GM21360 (cell line): ENCODE data around the gene CDAN1.
"Not testable (repeated sequence)": the region's sequence is repeated elsewhere in the genome, so short reads cannot be mapped to it uniquely, and the experiment has no call there.

ENCODE experiments used
- ATAC-seq: cut with Tn5 transposase; IDR thresholded peaks from one replicate; pipeline ENCODE4 v1.9.1; 2021; ENCODE audit warnings: mild to moderate bottlenecking, moderate library complexity; ENCODE audit not compliant: unreplicated experiment

CDAN1 gene, protein sequence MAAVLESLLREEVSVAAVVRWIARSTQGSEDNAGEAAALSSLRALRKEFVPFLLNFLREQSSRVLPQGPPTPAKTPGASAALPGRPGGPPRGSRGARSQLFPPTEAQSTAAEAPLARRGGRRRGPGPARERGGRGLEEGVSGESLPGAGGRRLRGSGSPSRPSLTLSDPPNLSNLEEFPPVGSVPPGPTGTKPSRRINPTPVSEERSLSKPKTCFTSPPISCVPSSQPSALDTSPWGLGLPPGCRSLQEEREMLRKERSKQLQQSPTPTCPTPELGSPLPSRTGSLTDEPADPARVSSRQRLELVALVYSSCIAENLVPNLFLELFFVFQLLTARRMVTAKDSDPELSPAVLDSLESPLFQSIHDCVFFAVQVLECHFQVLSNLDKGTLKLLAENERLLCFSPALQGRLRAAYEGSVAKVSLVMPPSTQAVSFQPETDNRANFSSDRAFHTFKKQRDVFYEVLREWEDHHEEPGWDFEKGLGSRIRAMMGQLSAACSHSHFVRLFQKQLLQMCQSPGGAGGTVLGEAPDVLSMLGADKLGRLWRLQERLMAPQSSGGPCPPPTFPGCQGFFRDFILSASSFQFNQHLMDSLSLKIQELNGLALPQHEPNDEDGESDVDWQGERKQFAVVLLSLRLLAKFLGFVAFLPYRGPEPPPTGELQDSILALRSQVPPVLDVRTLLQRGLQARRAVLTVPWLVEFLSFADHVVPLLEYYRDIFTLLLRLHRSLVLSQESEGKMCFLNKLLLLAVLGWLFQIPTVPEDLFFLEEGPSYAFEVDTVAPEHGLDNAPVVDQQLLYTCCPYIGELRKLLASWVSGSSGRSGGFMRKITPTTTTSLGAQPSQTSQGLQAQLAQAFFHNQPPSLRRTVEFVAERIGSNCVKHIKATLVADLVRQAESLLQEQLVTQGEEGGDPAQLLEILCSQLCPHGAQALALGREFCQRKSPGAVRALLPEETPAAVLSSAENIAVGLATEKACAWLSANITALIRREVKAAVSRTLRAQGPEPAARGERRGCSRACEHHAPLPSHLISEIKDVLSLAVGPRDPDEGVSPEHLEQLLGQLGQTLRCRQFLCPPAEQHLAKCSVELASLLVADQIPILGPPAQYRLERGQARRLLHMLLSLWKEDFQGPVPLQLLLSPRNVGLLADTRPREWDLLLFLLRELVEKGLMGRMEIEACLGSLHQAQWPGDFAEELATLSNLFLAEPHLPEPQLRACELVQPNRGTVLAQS

DNA sequence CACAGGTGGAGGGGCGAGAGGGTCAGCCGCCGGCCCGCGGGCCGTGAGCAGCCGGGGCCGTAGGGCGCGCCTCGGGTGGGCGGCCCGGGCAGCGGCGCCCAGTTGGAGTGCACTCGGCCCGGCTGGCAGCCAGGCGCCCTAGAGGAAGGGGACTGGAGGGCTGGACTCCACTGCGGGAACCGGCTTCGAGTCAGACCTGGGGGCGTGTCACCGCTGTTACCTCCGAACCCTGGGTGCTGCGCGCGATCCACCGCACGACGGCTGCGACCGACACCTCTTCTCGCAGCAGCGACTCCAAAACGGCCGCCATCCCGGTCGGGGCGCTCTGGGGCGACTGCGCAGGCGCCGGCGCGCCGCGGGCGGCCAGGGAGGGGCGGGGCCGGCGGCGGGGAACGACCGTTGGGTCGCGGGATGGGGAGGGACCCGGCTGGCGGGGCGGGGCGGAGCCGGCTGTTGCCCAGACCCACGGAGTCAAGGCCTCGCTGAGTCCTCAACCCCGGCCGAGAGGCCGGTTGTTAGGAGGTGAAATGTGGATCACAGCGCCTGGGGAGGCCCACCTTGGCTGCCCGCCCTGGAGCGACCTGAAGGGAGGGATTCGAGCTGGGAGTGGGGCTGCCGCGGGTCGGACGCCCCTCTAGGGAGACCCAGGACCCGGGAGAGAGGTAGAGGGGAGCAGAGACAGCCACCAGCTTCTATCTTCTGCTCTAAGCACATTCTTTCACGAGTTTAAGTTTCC, at the start of gene CDAN1:
CDAN1 (minus strand) TSS at position 336 of the 736 bp plus-strand sequence; CDS start at position 310, 26 bp downstream.
- peak; percentile 82 for ATAC-seq

DNA sequence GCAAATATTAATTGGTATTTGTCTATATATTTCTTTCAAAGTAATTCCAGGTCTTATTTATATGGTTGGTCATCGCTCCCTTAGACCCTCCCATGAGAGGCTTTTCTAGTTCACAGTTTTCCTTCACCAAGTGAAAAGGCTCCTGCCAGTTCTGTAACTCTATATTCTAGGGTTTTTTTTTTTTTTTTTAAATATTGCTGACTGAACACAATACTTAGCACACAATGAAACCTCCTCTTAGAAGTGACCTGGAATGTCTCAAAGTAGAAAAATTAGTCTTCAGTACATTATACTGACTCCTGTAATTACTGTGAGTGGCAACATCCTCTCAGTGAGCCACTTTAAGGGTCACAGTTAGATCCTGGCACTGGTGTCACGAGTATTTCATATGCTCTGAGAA, 48.6 kb upstream of the CDAN1 start:
- ATAC-seq, result no peak

DNA sequence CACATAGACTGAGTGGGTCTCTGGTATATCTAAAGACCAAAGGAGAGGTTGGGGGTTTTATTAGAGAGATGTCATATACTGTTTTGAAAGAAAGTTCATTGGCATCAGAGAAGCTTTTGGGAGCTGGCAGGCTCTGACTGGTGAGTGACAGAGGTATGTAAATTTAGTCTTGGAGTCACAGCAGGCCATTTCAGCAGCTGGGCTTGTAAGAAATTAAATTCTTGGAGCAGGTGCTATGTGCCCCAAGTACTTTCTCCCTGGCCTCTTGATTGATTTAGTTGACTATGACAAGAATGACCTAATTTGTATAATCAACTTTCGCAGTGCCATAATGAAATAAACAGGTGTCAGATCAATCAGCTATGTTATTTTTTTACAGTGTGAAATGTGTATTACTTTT, 47.8 kb upstream of the CDAN1 start:
- ATAC-seq, result no peak

DNA sequence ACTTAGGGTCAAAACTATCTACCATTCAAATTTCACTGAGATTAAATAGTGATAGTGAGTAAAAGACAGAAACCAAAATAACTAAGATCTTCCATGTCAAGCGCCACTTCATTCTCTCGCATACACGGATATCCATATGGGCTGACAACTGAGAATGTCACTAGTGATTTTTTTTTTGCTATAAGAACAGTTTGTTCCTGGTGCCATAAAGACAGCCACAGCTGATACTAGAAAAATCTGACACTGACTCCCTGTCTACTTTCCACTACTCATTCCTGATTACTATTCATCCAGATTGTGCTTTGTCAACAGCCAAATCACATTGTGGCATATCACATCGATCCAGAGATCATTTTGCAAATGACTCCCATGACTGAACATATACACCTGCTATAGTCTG, 45.8 kb upstream of the CDAN1 start:
- ATAC-seq, result no peak

DNA sequence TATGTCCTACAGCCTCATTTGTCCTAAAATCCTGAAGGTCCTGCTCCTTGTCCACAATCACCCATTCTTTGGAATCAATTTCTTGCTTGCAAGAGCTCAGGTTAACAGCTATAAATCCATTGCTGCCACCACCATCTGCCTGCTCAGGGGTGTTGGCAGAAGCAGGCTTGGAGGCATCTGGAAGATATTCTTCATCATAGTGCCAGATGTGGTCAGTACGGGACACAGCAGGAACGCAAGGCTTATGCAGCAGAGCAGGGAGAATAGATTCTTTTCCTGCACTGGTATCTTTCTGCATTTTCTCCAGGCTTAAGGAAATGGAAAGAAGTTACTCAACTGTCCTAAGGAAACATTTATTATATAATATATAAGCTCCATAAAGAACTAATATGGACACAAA, 38.5 kb upstream of the CDAN1 start:
- no peak for ATAC-seq

DNA sequence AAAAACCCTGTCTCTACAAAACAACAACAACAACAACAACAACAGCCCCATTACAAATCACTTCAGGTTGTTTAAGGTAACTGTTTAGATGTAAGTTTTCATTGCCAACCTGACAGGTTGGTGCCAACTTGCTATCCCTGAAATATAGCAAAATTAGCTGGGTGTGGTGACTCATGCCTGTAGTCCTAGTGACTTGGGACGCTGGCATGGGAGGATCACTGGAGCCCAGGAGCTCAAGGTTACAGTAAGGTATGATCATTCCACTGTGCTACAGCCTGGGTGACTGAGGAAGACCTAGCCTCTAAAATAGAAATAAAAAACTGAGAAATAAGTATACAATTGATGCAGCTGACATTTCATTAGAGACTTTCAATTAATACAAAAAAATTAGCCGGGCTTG, 36.0 kb upstream of the CDAN1 start:
- no peak for ATAC-seq

DNA sequence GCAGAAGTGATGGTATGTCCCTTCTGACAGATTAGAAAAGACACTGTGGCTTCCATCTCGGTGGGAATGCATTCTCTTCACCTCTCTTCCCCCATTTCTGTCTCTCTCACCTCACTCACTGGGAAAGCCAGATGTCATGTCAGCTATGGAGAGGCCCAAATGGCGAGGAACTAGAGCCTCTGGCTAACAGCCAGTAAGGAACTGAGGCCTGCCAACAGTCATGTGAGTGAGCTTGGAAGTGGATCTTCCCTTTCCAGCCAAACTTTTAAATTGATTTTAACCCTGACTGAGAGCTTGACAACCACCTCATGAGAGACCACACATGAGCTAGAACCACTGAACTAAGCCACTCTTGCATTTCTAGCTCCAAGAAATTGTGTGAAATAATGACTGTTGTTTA, 35.2 kb upstream of the CDAN1 start:
- no peak for ATAC-seq

DNA sequence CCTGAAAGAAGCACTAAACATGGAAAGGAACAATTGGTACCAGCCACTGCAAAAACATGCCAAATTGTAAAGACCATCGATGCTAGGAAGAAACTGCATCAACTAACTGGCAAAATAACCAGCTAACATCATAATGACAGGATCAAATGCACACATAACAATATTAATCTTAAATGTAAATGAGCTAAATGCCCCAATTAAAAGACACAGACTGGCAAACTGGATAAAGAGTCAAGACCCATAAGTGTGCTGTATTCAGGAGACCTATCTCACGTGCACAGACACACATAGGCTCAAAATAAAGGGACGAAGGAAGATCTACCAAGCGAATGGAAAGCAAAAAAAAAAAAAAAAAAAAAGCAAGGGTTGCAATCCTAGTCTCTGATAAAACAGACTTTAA, 29.2 kb upstream of the CDAN1 start:
- not testable (repeated sequence) for ATAC-seq

DNA sequence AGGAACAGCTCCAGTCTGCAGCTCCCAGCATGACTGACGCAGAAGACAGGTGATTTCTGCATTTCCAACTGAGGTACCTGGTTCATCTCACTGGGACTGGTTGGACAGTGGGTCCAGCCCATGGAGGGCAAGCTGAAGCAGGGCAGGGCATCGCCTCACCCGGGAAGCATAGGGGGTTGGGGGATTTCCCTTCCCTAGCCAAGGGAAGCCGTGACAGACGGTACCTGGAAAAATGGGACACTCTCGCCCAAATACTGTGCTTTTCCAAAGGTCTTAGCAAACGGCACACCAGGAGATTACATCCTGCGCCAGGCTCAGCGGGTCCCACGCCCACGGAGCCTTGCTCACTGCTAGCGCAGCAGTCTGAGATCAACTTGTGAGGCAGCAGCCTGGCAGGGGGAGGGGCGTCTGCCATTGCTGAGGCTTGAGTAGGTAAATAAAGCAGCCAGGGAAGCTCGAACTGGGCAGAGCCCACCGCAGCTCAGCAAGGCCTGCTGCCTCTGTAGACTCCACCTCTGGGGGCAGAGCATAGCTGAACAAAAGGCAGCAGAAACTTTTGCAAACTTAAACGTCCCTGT, 27.3 kb upstream of the CDAN1 start:
- not testable (repeated sequence) for ATAC-seq

DNA sequence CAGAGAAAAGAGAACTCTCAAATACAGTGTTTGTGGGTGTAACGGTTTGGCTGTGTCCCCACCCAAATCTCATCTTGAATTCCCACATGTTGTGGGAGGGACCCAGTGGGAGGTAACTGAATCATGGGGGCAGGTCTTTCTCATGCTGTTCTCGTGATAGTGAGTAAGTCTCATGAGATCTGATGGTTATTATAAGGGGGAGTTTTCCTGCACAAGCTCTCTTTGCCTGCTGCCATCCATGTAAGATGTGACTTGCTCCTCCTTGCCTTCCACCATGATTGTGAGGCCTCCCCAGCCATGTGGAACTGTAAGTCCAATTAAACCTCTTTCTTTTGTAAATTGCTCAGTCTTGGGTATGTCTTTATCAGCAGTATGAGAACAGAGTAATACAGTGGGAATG, 24.9 kb upstream of the CDAN1 start:
- ATAC-seq, result not testable (repeated sequence)

DNA sequence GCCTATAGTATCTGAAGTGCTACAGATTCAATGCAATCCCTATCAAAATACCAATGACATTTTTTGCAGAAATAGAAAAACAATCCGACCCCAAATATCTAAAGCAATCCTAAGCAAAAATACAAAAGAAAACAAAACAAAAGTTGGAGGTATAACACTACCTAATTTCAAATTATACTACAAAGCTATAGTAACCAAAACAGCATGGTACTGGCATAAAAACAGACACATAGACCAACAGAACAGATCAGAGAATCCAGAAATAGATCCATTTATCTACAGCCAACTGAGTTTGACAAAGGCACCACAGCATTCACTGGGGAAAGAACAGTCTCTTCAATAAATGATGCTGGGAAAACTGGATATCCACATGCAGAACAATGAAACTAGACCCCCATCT, 23.8 kb upstream of the CDAN1 start:
- no peak for ATAC-seq

DNA sequence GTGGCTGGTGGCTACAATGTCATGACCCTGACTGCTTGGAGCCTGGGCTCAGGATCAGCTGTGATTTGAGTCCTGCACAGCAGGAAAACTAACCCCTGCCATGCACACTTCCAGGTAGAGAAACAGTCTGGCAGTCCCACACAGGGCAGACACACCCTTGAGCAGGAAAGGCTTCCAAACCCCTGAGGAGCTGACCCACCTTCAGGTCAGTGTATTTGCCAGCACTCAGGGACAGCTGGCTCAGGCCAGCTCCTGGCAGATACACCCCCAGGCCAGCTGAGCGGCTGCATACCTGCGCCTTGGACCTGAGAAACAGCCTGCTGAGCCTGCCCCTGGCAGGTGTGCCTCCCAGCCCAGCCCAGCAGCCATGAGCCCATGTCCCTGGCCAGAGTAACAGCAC, 22.2 kb upstream of the CDAN1 start:
- ATAC-seq, result no peak

DNA sequence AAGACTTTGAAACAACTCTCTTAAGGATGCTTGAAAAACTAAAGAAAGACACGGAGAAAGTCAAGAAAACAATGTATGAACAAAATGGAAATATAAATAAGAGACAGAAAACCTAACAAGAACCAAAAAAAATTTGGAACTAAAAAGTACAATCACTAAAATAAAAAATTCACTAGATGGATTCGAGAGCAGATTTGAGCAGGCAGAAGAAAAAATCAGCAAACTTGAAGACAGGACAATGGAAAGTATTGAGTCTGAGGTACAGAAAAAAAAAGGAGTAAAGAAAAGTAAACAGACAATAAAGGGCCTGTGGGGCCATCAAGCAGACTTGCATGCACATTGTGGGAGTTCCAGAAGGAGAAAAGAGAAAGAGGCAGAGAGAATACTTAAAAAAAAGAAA, 13.4 kb upstream of the CDAN1 start:
- no peak for ATAC-seq

DNA sequence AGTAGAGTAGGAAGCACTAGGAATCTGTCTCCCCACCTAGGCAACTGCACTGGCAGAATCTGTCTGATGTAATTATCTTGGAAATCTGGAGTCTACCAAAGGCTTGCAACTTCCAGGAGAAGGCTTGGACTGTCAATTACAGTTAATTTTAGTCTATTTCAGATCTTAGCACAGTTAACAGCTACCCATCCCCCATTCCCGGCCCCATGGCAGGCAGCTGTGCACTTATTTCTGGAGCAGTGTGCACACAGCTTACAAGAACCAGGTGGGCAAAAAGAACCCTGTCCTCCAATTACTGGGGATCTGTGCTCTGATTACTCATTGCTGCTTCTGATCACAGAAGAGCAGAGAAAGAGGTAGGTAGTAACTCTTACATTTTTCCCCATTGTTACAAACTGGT, 12.3 kb upstream of the CDAN1 start:
- ATAC-seq, result no peak

DNA sequence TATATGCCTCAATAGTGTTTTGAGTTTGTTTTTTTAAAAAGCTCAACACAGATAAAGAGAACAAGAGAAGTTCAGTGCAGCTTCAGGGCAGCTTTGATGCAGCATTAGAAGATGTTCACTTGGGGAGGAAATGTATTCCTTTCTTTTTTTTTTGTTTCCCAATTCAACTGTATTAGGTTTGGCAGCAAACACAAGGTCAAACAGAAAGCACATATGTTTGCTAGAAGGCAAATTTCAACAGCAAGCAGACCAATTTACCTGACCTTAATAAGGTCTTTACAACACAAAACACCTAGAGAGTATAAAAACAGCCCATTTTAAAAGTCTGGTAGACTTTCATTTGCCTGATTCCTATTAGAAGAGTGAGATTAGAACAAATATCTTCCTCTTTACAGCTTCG, 7.3 kb upstream of the CDAN1 start:
- no peak for ATAC-seq

DNA sequence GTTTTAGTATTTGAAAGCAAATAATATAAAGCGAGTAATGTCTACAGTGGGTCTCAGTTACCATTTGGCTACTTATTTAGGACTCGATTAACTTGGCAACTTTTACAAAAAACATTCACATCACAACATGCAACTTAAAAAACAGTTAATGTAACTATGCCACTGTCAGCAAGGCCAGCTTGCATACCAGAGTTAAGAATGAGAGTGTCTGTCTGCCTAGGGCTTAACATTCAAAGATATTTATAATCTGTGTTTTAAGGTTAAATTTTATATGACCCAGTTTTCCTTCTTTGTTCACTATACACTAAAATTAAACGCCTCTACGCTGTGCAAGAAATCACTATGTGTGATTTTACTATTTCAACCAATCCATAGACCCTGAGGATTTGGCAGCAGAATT, 5.2 kb upstream of the CDAN1 start:
- no peak for ATAC-seq

DNA sequence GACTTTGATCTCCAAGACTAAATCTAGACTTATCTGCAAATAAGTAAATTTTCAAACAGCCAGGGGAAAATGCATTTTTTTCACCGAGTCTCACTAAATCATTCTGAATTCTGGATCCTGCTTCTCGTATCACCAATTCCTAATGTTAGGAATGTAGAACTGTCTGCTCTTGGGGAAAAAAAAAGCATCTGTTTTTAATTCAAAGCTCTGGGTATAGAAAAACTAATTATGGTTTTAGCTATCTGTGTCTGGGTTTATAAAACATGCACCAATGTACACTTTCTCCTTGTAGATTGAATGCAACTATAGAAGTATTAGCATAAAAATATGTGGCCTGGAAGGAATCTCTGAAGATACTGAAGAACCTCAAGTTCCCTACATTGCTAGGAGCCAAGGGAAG, 4.8 kb upstream of the CDAN1 start:
- no peak for ATAC-seq

DNA sequence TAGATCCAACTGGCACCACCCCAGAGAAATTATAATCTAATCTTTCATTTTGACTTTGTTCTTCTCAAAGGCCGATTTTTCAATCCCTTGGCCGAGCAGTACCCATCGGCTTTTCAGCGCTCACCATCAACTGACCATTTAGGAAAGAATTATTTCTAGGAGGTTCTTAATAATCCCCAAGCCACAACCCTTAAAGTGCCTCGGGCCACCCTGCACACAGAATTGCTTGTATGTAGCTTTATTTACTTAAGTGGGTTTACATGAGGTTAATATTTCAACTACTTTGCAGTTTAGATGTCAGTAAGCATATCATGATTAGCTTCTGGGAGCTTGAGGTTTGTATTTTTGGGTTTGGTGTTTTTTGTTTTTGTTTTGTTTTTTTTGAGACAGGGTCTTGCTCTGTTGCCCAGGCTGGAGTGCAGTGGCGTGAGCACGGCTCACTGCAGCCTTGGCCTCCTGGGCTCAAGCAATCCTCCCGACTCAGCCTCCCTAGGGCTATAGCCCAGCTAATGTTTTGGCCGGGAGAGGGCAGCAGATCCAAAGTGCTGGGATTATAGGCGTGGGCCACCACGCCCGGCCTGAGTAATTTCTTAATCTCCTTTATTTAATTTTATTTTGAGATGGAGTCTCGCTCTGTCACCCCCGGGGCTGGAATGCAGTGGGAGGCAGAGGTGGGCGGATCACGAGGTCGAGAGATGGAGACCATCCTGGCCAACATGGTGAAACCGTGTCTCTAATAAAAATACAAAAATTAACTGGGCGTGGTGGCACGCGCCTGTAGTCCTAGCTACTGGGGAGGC, 801 bp upstream of the CDAN1 start:
- ATAC-seq, result no peak

DNA sequence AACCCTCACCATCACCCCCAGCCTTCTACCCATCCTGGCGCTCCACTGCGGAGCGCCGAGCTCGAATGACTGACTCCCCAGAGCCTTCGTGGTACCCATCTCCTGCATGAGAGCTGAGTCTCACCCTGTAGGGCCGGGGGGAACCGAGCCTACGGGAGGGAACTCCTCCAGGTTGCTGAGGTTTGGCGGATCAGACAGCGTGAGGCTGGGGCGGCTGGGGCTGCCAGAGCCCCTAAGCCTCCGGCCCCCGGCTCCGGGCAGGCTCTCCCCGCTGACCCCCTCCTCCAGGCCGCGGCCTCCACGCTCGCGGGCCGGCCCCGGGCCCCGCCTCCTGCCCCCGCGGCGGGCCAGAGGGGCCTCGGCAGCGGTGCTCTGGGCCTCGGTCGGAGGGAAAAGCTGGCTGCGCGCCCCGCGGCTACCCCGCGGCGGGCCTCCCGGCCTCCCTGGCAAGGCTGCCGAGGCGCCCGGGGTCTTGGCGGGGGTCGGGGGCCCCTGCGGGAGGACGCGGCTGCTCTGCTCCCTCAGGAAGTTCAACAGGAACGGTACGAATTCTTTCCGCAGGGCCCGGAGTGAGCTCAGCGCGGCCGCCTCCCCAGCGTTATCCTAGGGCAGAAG, 643 bp downstream of the CDAN1 start:
- peak; percentile 29 for ATAC-seq
